Measurements from ENCODE around the gene SLC5A4. TPM values are rescaled to one million over a fixed set of nuclear protein-coding genes. Genes with fewer than 3 reads are reported as not detected.

SLC5A4 gene
- total and polyA plus RNA-seq, 10 of the 15 experiments (the other 5 are each of a cell fraction or from before 2014, with no cell fraction given), result not detected

GRCh38 chr22:32218470-32218869 lies 36.7 kb downstream of the SLC5A4 start (continued):
- TF ChIP-seq CEBPB (IDR thresholded peaks at IDR 0.05; ENCODE audit: borderline replicate concordance in 1 of 2, low read depth in 2 of 2, low read length in 2 of 2) (no peak), SIX5 (IDR thresholded peaks at IDR 0.05; ENCODE audit: low read depth, low read length, severe bottlenecking) (no peak), SKIL (IDR thresholded peaks at IDR 0.05; ENCODE audit: low read depth, poor library complexity, severe bottlenecking) (no peak), BCL11A (IDR thresholded peaks at IDR 0.05; ENCODE audit: low read depth, low read length) (no peak)

GRCh38 chr22:32217465-32217864 lies 37.7 kb downstream of the SLC5A4 start:
- ChIA-PET POLR2A (no interaction called here), SMC1A (ENCODE audit: uncharacterized antibody, unreplicated experiment) (no interaction called here), CTCF (no interaction called here), RAD21 (ENCODE audit: unreplicated experiment) (no interaction called here)
- DNase-seq (ENCODE audit: low read depth, low spot score) (no peak), FAIRE-seq (no peak), ATAC-seq (no peak)
- H3K4me2 ChIP-seq (ENCODE audit: control insufficient read depth, insufficient read depth), result no peak overlapping the region
- no peak overlapping the region for H3K9ac ChIP-seq (ENCODE audit: control insufficient read depth, insufficient read depth, low read length)
- H3K27me3 ChIP-seq (replicated peaks in 1 of 2; ENCODE audit: control insufficient read depth in 2 of 2, insufficient read depth in 2 of 2, low read length in 1 of 2), result no peaks in the 10 kb centered on the region
- WGBS (ENCODE audit: insufficient coverage, insufficient replicate concordance, low lambda C conversion rate, missing lambda C conversion rate), result 17% methylated on average over 2 of the region's 2 CpGs
- no TSS peak for BruUV-seq (replicated peaks)
- H2AFZ ChIP-seq (ENCODE audit: control insufficient read depth, low read depth, low read length), result no peak overlapping the region
- no peaks in the 10 kb centered on the region for H3K36me3 ChIP-seq (ENCODE audit: control insufficient read depth in 2 of 2, insufficient read depth in 2 of 2, low read length in 1 of 2)
- H4K20me1 ChIP-seq (ENCODE audit: control insufficient read depth, insufficient read depth), result no peaks in the 10 kb centered on the region
- no peaks in the 10 kb centered on the region for H3K4me1 ChIP-seq (ENCODE audit: control insufficient read depth, insufficient read depth, low read length)
- no peak overlapping the region for H3K27ac ChIP-seq (ENCODE audit: control insufficient read depth, insufficient read depth)
- no peaks in the 10 kb centered on the region for H3K79me2 ChIP-seq (ENCODE audit: control insufficient read depth, insufficient read depth, low read length)
- H3K4me3 ChIP-seq, result no peak overlapping the region
- intact Hi-C loops (cut with micrococcal nuclease; ENCODE audit: unreplicated experiment) (no loop called here), in situ Hi-C loops (cut with MboI) (no loop called here)
- no peaks in the 10 kb centered on the region for H3K9me3 ChIP-seq (replicated peaks; ENCODE audit: control insufficient read depth, insufficient read depth, low read length)
- no peak for TF ChIP-seq SP1 (IDR thresholded peaks at IDR 0.05; ENCODE audit: low read depth, low read length)
- no peak for TF ChIP-seq LARP7 (IDR thresholded peaks at IDR 0.05)
- TF ChIP-seq POLR2AphosphoS5 (IDR thresholded peaks at IDR 0.05; ENCODE audit: low read length), result no peak
- no peak for TF ChIP-seq SMARCA5 (IDR thresholded peaks at IDR 0.05)
- TF ChIP-seq ZNF622 (IDR thresholded peaks at IDR 0.05), result no peak
- TF ChIP-seq SIX5 (IDR thresholded peaks at IDR 0.05; ENCODE audit: low read depth, low read length, severe bottlenecking), result no peak
- TF ChIP-seq ASH2L (IDR thresholded peaks at IDR 0.05; ENCODE audit: borderline replicate concordance, low read depth), result no peak
- no peak for TF ChIP-seq ZBTB33 (IDR thresholded peaks at IDR 0.05)
- TF ChIP-seq JUNB (IDR thresholded peaks at IDR 0.05), result no peak
- TF ChIP-seq RAD21 (IDR thresholded peaks at IDR 0.05; ENCODE audit: insufficient read depth, low read depth, low read length), result no peak
- no peak for TF ChIP-seq ESRRA (IDR thresholded peaks at IDR 0.05; ENCODE audit: low read length)
- no peak for TF ChIP-seq TBL1XR1 (IDR thresholded peaks at IDR 0.05; ENCODE audit: low read depth, low read length)
- TF ChIP-seq BACH1 (IDR thresholded peaks at IDR 0.05; ENCODE audit: borderline replicate concordance), result no peak
- no peak for TF ChIP-seq CHD1 (IDR thresholded peaks at IDR 0.05; ENCODE audit: low read depth, low read length)
- no peak for TF ChIP-seq MTA2 (IDR thresholded peaks at IDR 0.05; ENCODE audit: low read depth)
- TF ChIP-seq E2F8 (IDR thresholded peaks at IDR 0.05; ENCODE audit: low read depth, partially characterized antibody), result no peak
- TF ChIP-seq TAF1 (IDR thresholded peaks at IDR 0.05; ENCODE audit: borderline replicate concordance, low read depth, low read length), result no peak
